Lung (tissue), 12 donors: ENCODE results near the gene ADCY5. TPM values are rescaled to one million over a fixed set of nuclear protein-coding genes. Genes with fewer than 3 reads are reported as not detected.

Source experiments
- ATAC-seq: fragments of 200-7000 bp; cut with Tn5 transposase; one replicate; pipeline ENCODE4 v1.9.1; 2020; ENCODE audit warnings: moderate number of reproducible peaks; ENCODE audit not compliant: insufficient read depth, low FRiP score
- DNase-seq, 3 donors: peaks; one replicate each; pipeline ENCODE4 v3.0.0-alpha.2; 2013 to 2017
- H3K27ac ChIP-seq, 2 donors: one replicate each; pipeline ENCODE4 v1.5.1; 2013; ENCODE audit warnings: mild to moderate bottlenecking in 2 of 2, moderate library complexity in 2 of 2, control low read depth in 1 of 2, inconsistent platforms in 1 of 2, low read depth in 1 of 2, low read length in 1 of 2
- H3K27me3 ChIP-seq, 3 donors: one replicate each; pipeline ENCODE4 v1.5.1; 2013; ENCODE audit warnings: low read length in 2 of 3; ENCODE audit not compliant: control insufficient read depth in 3 of 3, insufficient read depth in 3 of 3
- H3K36me3 ChIP-seq, 4 donors: one replicate each; pipeline ENCODE4 v1.5.1; 2013; ENCODE audit warnings: low read length in 4 of 4, mild to moderate bottlenecking in 1 of 4, moderate library complexity in 1 of 4; ENCODE audit not compliant: control insufficient read depth in 4 of 4, insufficient read depth in 4 of 4
- H3K4me1 ChIP-seq, 5 donors: one replicate each; pipeline ENCODE4 v1.5.1; 2013; ENCODE audit warnings: low read length in 5 of 5, mild to moderate bottlenecking in 2 of 5, moderate library complexity in 1 of 5; ENCODE audit not compliant: control insufficient read depth in 5 of 5, insufficient read depth in 5 of 5
- H3K4me3 ChIP-seq: one replicate; pipeline ENCODE4 v1.5.1; 2013; ENCODE audit warnings: mild to moderate bottlenecking, control low read depth, moderate library complexity
- H3K9ac ChIP-seq, 2 donors: one replicate each; pipeline ENCODE4 v1.5.1; 2013; ENCODE audit warnings: low read length in 2 of 2, control low read depth in 1 of 2; ENCODE audit not compliant: insufficient read depth in 1 of 2
- H3K9me3 ChIP-seq, 4 donors: one replicate each; pipeline ENCODE4 v1.5.1; 2013; ENCODE audit warnings: low read length in 3 of 4, mild to moderate bottlenecking in 1 of 4, moderate library complexity in 1 of 4; ENCODE audit not compliant: control insufficient read depth in 4 of 4, insufficient read depth in 3 of 4
- CTCF ChIP-seq: IDR thresholded peaks from 2 replicates; pipeline ENCODE4 v1.5.1; 2012; ENCODE audit warnings: mild to moderate bottlenecking; ENCODE audit errors: control extremely low read depth, extremely low read depth
- WGBS, 2 donors: extraction: QIAGEN DNeasy Blood & Tissue Kit; methylation state at CpG; one replicate each; pipeline ENCODE4 v1.1.7; 2013; 5-methylcytosine and 5-hydroxymethylcytosine counted together
- polyA plus RNA-seq, 2 donors: library from polyadenylated mRNA; stranded (reverse); fragments of 200-250 nt; gene quantifications; one replicate each; pipeline ENCODE4 v1.2.1, GENCODE V29; 2013
- total RNA-seq, 2 donors: library from RNA; depleted of rRNA in 1 of 2; stranded (reverse); fragments of >200 nt in 1 of 2; gene quantifications; one replicate each; pipeline ENCODE4 v1.2.1, GENCODE V29; 2014 to 2021
- donor health status: control.
- donor health status: control.
- donor health status: Bipolar disorder and iron deficiency.
- donor health status: healthy.
- donor health status: DM: yes; HTN: yes; CAD: no.

The ADCY5 gene
- total and polyA plus RNA-seq, 4 donors, result 1.2 to 8.4 (median 2.4) TPM

- no peak for TF ChIP-seq CTCF
- peaks cover 0 to 2% (median 0%) of the 10 kb centered on the region in 5 donors for H3K4me1 ChIP-seq
- H3K9ac ChIP-seq, result no peak overlapping the region
- no peaks in the 10 kb centered on the region for H3K9me3 ChIP-seq
- ATAC-seq (no peak), DNase-seq (no peak)
- H3K4me3 ChIP-seq, result no peak overlapping the region
- H3K27me3 ChIP-seq, result no peaks in the 10 kb centered on the region
- no peak overlapping the region for H3K27ac ChIP-seq
- peaks cover 0 to 14% (median 3%) of the 10 kb centered on the region in 4 donors for H3K36me3 ChIP-seq
- 80 to 95% methylated on average over 11 of the region's 11 CpGs for WGBS, 2 donors
Measured at GRCh38 chr3:123322866-123323265, 126.0 kb downstream of the ADCY5 start.

DNA sequence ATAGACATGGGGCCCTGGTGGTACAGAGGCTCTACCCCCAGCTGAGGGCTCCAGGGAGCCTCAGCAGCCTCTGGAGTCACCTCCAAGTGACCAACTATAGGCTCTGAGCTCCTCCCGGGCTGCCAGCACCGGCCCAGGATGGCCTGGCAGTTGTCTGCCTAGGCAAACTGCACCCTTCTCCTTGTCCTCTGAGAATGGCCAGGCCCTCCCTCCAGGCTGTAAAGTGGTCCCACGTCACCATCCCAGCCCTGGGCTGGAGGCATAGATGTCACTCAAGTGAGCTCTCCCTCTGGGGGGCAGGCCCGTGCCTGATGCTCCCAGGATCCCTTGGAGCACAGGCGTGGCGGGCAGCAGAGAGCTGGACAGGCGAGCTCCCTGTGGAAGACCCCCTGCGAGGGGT is 127.1 kb downstream of the ADCY5 start:
- DNase-seq (no peak), ATAC-seq (no peak)
- H3K4me1 ChIP-seq, result peaks cover 0 to 2% (median 0%) of the 10 kb centered on the region in 5 donors
- H3K9ac ChIP-seq, result no peak overlapping the region
- no peak for TF ChIP-seq CTCF
- whole genome bisulfite sequencing, 2 donors, result 85 to 94% methylated on average over 8 of the region's 8 CpGs
- no peaks in the 10 kb centered on the region for H3K9me3 ChIP-seq
- no peak overlapping the region for H3K4me3 ChIP-seq
- no peaks in the 10 kb centered on the region for H3K27me3 ChIP-seq
- H3K36me3 ChIP-seq, result peaks cover 0 to 14% (median 3%) of the 10 kb centered on the region in 4 donors
- H3K27ac ChIP-seq, result no peak overlapping the region

- no peaks in the 10 kb centered on the region for H3K9me3 ChIP-seq
- no peak overlapping the region for H3K4me3 ChIP-seq
- H3K4me1 ChIP-seq, result peaks cover 0 to 2% (median 0%) of the 10 kb centered on the region in 5 donors
- no peak for TF ChIP-seq CTCF
- no peaks in the 10 kb centered on the region for H3K27me3 ChIP-seq
- 73 to 84% methylated on average over 5 of the region's 5 CpGs for WGBS, 2 donors
- peaks cover 0 to 14% (median 1%) of the 10 kb centered on the region in 4 donors for H3K36me3 ChIP-seq
- H3K9ac ChIP-seq, result no peak overlapping the region
- H3K27ac ChIP-seq, result no peak overlapping the region
- ATAC-seq, result no peak
- DNase-seq, result no peak
Measured at GRCh38 chr3:123320221-123320620, 128.7 kb downstream of the ADCY5 start.

DNA sequence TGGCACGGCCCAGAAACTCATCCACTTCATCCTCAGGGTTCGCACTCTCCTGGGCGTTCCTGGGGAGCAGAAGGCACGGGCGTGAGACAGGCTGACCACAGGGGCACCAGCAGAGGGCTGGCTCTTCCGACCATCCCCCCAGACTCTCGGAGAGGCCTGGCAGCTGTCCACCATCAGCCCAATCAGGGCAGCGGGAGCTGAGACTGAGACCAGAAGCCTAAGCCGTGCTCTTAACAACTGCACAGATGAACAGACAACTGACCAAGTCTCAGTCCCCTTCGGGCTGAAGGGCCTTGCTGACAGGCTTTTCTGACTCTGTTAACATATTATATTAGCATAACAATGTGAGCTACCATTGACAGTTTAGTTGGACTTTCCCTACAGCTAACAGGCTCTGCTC is 129.1 kb downstream of the ADCY5 start:
- H3K36me3 ChIP-seq, result peaks cover 0 to 14% (median 1%) of the 10 kb centered on the region in 4 donors
- peaks cover 0 to 2% (median 0%) of the 10 kb centered on the region in 5 donors for H3K4me1 ChIP-seq
- no peak overlapping the region for H3K9ac ChIP-seq
- no peak for DNase-seq
- H3K9me3 ChIP-seq, result no peaks in the 10 kb centered on the region
- no peaks in the 10 kb centered on the region for H3K27me3 ChIP-seq
- no peak for ATAC-seq
- TF ChIP-seq CTCF, result no peak
- WGBS, 2 donors, result 55 to 60% methylated on average over 10 of the region's 10 CpGs
- H3K4me3 ChIP-seq, result no peak overlapping the region
- peak overlapping the region in 1 of 2 donors; percentile 7 for H3K27ac ChIP-seq
